Bronchial epithelial cell (primary cell): ENCODE measurements around the gene MED22. TPM values are rescaled to one million over a fixed set of nuclear protein-coding genes. Genes with fewer than 3 reads are reported as not detected.
"Not testable (repeated sequence)": the region's sequence is repeated elsewhere in the genome, so short reads cannot be mapped to it uniquely, and the experiment has no call there.

Source experiments
- DNase-seq: peaks from one replicate; pipeline ENCODE4 v3.0.0-alpha.2; 2010; ENCODE audit warnings: low read depth
- FAIRE-seq: peaks from 2 replicates; lab custom pipeline; 2011; peaks lifted over from hg19 to GRCh38; lab: Jason Lieb, UNC
- H3K27me3 ChIP-seq: 2 replicates; pipeline ENCODE4 v1.5.1; 2011; ENCODE audit warnings: low read length; ENCODE audit not compliant: control insufficient read depth, insufficient read depth
- H3K36me3 ChIP-seq: 2 replicates; pipeline ENCODE4 v1.5.1; 2011; ENCODE audit warnings: low read length; ENCODE audit not compliant: control insufficient read depth, insufficient read depth
- H3K4me3 ChIP-seq: 2 replicates; pipeline ENCODE4 v1.5.1; 2011; ENCODE audit warnings: mild to moderate bottlenecking, low read depth, low read length, control low read depth
- total RNA-seq: library from RNA; depleted of rRNA; stranded (reverse); fragments of >200 nt; gene quantifications from 2 replicates; pipeline ENCODE4 v1.2.1, GENCODE V29; 2014
- TF ChIP-seq, protein P1 (sequence below): IDR thresholded peaks from 2 replicates; pipeline ENCODE4 v1.5.1; 2011; ENCODE audit warnings: mild to moderate bottlenecking, moderate library complexity, low read length, control low read depth, inconsistent platforms; ENCODE audit not compliant: insufficient read depth, severe bottlenecking

Gene MED22
- total RNA-seq, 1 donor from 2014 or later, result 21.3 TPM

DNA sequence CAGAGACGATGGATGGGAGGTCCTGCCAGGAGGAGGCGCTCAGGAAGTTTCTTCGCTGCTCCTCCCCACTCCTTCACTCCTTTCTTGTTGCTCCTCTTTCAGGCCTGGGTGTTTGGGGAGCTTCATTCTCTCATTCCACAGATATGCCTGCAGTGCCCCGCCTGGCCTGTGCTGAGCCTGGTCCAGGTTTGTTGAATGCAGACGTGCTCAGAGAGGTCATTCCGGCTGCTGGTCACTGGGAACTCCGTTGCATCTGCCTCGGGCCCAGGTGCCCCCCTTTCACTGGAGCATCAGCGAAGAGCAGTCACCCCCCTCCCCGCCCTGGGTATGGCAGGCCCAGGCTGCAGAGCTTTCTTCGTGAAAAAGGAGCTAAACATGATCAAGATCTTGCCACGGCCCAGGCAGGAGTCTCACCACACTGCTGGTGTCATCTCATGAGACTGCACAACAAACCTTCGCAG is 27.5 kb downstream of the MED22 start:
- DNase-seq (no peak), FAIRE-seq (no peak)
- no peaks in the 10 kb centered on the region for H3K36me3 ChIP-seq
- H3K27me3 ChIP-seq, result no peaks in the 10 kb centered on the region
- H3K4me3 ChIP-seq, result no peak overlapping the region
- TF ChIP-seq, protein P1, sequence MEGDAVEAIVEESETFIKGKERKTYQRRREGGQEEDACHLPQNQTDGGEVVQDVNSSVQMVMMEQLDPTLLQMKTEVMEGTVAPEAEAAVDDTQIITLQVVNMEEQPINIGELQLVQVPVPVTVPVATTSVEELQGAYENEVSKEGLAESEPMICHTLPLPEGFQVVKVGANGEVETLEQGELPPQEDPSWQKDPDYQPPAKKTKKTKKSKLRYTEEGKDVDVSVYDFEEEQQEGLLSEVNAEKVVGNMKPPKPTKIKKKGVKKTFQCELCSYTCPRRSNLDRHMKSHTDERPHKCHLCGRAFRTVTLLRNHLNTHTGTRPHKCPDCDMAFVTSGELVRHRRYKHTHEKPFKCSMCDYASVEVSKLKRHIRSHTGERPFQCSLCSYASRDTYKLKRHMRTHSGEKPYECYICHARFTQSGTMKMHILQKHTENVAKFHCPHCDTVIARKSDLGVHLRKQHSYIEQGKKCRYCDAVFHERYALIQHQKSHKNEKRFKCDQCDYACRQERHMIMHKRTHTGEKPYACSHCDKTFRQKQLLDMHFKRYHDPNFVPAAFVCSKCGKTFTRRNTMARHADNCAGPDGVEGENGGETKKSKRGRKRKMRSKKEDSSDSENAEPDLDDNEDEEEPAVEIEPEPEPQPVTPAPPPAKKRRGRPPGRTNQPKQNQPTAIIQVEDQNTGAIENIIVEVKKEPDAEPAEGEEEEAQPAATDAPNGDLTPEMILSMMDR, result no peak

DNA sequence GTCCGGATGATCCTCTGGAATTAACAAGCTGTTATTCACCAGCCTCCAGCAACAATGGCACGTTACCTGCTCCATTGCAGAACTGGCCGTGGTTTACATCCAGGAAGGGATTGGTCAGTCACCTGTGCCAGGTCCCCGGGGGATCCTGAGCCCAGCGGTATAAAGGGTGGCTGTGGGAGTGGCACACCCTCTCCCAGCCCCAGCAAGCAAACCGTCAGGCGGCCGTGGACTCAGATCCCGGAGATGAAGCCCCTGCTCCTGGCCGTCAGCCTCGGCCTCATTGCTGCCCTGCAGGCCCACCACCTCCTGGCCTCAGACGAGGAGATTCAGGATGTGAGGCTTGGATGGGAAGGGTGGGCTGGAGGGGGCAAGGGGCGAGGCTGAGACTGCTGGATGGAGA is 30.4 kb downstream of the MED22 start:
- H3K36me3 ChIP-seq, H3K27me3 ChIP-seq, H3K4me3 ChIP-seq, DNase-seq, FAIRE-seq: not testable (repeated sequence)

DNA sequence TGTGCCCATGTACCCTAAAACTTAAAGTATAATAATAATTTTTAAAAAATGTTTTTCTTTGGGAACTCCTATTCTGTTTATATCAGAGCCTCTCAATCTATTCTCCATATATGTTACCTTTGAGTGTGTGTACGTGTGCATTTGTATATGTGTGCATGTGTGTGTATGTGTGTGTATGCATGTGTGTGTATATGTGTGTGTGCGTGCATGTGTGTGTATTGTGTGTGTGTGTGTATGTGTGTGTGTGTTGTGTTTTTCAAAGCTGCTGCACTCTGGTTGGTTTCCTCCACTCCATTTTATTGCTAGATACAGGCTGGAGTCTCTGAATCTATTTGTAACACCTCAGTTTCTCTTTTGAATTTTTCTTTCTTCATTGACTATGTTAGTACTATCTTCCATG is 31.9 kb downstream of the MED22 start:
- Histone ChIP-seq H3K36me3 (no peaks in the 10 kb centered on the region), H3K4me3 (no peak overlapping the region), H3K27me3 (no peaks in the 10 kb centered on the region)
- TF ChIP-seq, protein P1, result no peak
- FAIRE-seq (no peak), DNase-seq (no peak)

DNA sequence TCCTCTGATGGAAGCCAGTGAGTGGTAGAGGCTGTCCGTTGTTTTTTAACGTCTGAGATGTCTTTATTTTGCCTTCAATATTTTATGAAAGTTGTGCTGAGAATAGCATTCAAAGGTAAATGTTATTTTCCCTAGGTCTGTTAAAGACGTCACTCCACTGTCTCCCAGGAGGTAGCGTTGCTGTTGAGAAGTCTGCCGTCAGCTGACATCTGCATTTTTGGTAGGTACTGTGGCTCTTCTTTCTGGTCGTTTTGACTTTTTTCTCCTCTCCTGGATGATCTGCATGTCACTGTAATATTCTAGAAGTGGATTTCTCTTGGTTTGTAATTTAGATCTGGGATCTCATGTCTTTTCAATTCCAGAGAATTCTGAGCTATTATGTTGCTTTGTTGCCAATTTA is 38.3 kb downstream of the MED22 start:
- DNase-seq (no peak), FAIRE-seq (no peak)
- no peak overlapping the region for H3K4me3 ChIP-seq
- H3K27me3 ChIP-seq, result peaks cover 2% of the 10 kb centered on the region
- TF ChIP-seq, protein P1, result no peak
- H3K36me3 ChIP-seq, result no peaks in the 10 kb centered on the region

GRCh38 chr9:133307301-133307700 is 40.6 kb downstream of the MED22 start:
- no peak for FAIRE-seq
- DNase-seq, result no peak

GRCh38 chr9:133306242-133307204 is 41.4 kb downstream of the MED22 start:
- Histone ChIP-seq H3K4me3 (no peak overlapping the region), H3K36me3 (no peaks in the 10 kb centered on the region), H3K27me3 (peaks cover 6% of the 10 kb centered on the region)
- FAIRE-seq (no peak), DNase-seq (no peak)
- TF ChIP-seq, protein P1, result no peak

More at GRCh38 chr9:133307301-133307700, 40.6 kb downstream of the MED22 start:
- TF ChIP-seq, protein P1, result no peak
- H3K27me3 ChIP-seq, result peaks cover 6% of the 10 kb centered on the region
- H3K4me3 ChIP-seq, result no peak overlapping the region
- no peaks in the 10 kb centered on the region for H3K36me3 ChIP-seq
